Activated CD4-positive, alpha-beta memory T cell treated with anti-CD3 and anti-CD28 coated beads, Interleukin-2, amount 10 ng/mL, durations not matched to agents 7 days and 5 days (primary cell): ENCODE results near the gene PDIA4. TPM values are rescaled to one million over a fixed set of nuclear protein-coding genes. Genes with fewer than 3 reads are reported as not detected.
"Not testable (repeated sequence)": the region's sequence is repeated elsewhere in the genome, so short reads cannot be mapped to it uniquely, and the experiment has no call there.

Experiments
- CTCF ChIA-PET: fragments of 350-600 bp; sonication (Branson Sonifier 250); formaldehyde crosslinking; loops from one replicate; lab custom pipeline; 2021; ENCODE audit warnings: antibody characterized with exemption, inconsistent platforms; lab: Charles Lee
- POLR2A ChIA-PET: fragments of 350-600 bp; sonication (Branson Sonifier 250); formaldehyde crosslinking; loops from one replicate; lab custom pipeline; 2021; ENCODE audit warnings: antibody characterized with exemption; lab: Charles Lee
- DNase-seq: peaks from one replicate; pipeline ENCODE4 v3.0.0-alpha.2; 2020
- H3K27ac Mint-ChIP-seq: one replicate; pipeline ENCODE4 v1.8.0; 2021; ENCODE audit warnings: mild to moderate bottlenecking, mixed read lengths
- H3K27me3 Mint-ChIP-seq: one replicate; pipeline ENCODE4 v1.8.0; 2021; ENCODE audit warnings: mixed read lengths
- H3K36me3 Mint-ChIP-seq: one replicate; pipeline ENCODE4 v1.8.0; 2021; ENCODE audit warnings: low read depth, mixed read lengths
- H3K4me1 Mint-ChIP-seq: one replicate; pipeline ENCODE4 v1.8.0; 2021; ENCODE audit warnings: mixed read lengths
- H3K4me3 Mint-ChIP-seq: one replicate; pipeline ENCODE4 v1.8.0; 2021; ENCODE audit warnings: mild to moderate bottlenecking, mixed read lengths
- H3K9me3 Mint-ChIP-seq: one replicate; pipeline ENCODE4 v1.8.0; 2021; ENCODE audit warnings: mixed read lengths
- total RNA-seq, 2 experiments: library from RNA; stranded (reverse); gene quantifications; one replicate each; pipeline ENCODE4 v1.2.3, GENCODE V29; 2021

The PDIA4 gene
- total RNA-seq, 2 experiments from 2014 or later = 108 TPM

DNA sequence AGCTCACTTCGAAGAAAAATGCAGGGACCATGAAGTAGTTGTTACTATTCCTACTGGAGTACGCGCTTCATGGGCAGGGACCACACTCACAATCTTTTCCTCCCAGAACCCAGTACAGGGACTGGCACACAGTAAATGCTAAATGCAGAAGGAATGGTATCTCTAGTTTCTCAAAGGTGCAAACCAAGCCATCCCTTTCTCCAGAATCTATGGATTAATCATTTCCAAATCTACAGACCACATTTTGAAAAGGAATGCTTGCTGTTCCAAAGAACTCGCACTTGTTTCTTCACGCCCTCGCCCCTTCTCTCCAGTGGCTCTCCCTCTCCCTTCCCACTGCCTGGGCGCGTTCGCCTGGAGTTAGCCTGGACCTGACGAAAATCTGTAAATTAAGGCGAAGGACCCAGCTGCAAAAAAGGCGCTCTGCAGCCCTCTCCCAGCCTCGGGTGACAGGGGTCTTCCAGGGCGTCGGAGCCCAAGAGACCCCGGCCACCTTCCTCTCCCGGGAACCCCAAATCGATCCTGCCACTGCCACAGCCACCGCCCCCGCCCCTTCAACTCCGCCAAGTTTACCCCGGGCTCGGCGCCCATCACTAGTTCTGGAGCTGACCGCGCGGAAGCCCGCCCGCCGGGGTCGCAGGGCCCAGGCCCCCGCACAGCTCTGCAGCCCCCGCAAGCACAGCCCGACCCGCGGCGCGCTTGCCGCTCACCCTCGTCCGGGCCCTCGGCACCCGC, 527 bp downstream of the PDIA4 start:
- no peak for DNase-seq
- Mint-ChIP-seq H3K27me3 (peaks cover 3% of the 10 kb centered on the region), H3K4me1 (peaks cover 50% of the 10 kb centered on the region), H3K27ac (peak overlapping the region; percentile 92), H3K9me3 (no peaks in the 10 kb centered on the region), H3K4me3 (peak overlapping the region; percentile 89), H3K36me3 (peaks cover 21% of the 10 kb centered on the region)
- CTCF ChIA-PET = interaction anchor here (0.9 to 7.7 kb wide), 4 partner anchors 22 to 38 kb away, joined by 3 to 64 read pairs (median 6); no protein-coding TSS in a partner anchor
- POLR2A ChIA-PET = interaction anchor here (0.9 to 4.6 kb wide), 11 partner anchors 17 to 329 kb away, joined by 3 to 34 read pairs (median 6); partner anchors contain the start of genes CUL1, EZH2, ZNF398 and ZNF425

- ChIA-PET POLR2A (interaction anchor here (1.1 to 4.6 kb wide), 9 partner anchors 16 to 329 kb away, joined by 3 to 34 read pairs (median 6); partner anchors contain the start of genes CUL1, EZH2 and ZNF425), CTCF (interaction anchor here (0.9 to 7.7 kb wide), 3 partner anchors 22 to 39 kb away, joined by 3 to 64 read pairs (median 4); no protein-coding TSS in a partner anchor)
- Mint-ChIP-seq H3K9me3 (no peaks in the 10 kb centered on the region), H3K4me3 (peak overlapping the region; percentile 89), H3K27me3 (peaks cover 3% of the 10 kb centered on the region), H3K27ac (peak overlapping the region; percentile 92), H3K4me1 (peaks cover 54% of the 10 kb centered on the region), H3K36me3 (peaks cover 24% of the 10 kb centered on the region)
- DNase-seq = no peak
These were observed 1.2 kb downstream of the PDIA4 start for GRCh38 chr7:149027055-149027454.

DNA sequence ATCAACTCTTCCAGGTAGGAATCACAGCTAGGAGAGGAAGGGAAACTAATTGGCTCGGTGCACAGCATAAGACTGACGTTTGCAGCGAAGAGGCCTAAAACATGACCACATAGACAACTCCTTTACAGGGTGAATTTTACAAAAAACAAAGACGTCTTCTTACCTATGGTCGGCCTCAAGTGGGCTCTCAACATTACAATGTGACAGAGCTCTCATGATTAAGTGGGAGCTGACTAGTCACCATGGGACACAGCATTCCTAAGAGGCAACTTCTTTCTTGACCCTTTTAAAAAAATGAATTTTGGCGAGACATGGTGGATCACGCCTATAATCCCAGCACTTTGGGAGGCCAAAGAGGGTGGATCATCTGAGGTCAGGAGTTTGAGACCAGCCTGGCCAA, 4.6 kb downstream of the PDIA4 start:
- Mint-ChIP-seq H3K27me3 (no peaks in the 10 kb centered on the region), H3K4me1 (peaks cover 44% of the 10 kb centered on the region), H3K9me3 (no peaks in the 10 kb centered on the region), H3K36me3 (peaks cover 46% of the 10 kb centered on the region), H3K27ac (peak overlapping the region; percentile 38), H3K4me3 (no peak overlapping the region)
- CTCF ChIA-PET = interaction anchor here (0.8 to 0.9 kb wide), 3 partner anchors 17 to 42 kb away, joined by 3 to 6 read pairs (median 3); no protein-coding TSS in a partner anchor
- DNase-seq = no peak
- POLR2A ChIA-PET = no interaction called here

- Mint-ChIP-seq H3K27me3 (no peaks in the 10 kb centered on the region), H3K27ac (no peak overlapping the region), H3K9me3 (no peaks in the 10 kb centered on the region), H3K36me3 (peaks cover 49% of the 10 kb centered on the region), H3K4me3 (no peak overlapping the region), H3K4me1 (peaks cover 43% of the 10 kb centered on the region)
- DNase-seq = no peak
- ChIA-PET POLR2A (no interaction called here), CTCF (interaction anchor here (0.9 kb wide), 1 partner anchor 16 kb away, joined by 3 read pairs; no protein-coding TSS in a partner anchor)
These were observed 5.4 kb downstream of the PDIA4 start for GRCh38 chr7:149022756-149023360.

DNA sequence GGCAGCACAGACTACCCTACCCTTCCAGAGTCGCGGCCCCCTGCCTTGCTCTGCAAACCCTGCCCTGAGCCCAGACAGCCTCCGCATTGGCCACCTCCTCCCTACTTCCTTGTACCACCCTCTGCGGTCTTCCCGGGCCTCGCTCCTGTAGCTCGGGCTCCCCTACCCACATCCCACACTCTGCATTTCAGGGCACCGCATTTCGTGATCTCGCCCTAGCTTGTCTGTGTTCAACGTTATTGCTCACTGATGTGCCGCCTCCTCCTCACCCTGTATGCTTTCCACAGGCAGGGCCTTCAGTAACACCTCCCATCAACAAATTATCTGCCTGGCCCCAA, 6.6 kb downstream of the PDIA4 start:
- DNase-seq = no peak
- no peak overlapping the region for H3K4me3 Mint-ChIP-seq
- no peaks in the 10 kb centered on the region for H3K27me3 Mint-ChIP-seq
- H3K27ac Mint-ChIP-seq = no peak overlapping the region
- CTCF ChIA-PET = no interaction called here
- POLR2A ChIA-PET = no interaction called here
- peaks cover 37% of the 10 kb centered on the region for H3K4me1 Mint-ChIP-seq
- H3K36me3 Mint-ChIP-seq = peaks cover 52% of the 10 kb centered on the region
- H3K9me3 Mint-ChIP-seq = no peaks in the 10 kb centered on the region

- CTCF ChIA-PET = interaction anchor here (3.0 kb wide), 1 partner anchor 15 kb away, joined by 14 read pairs; no protein-coding TSS in a partner anchor
- Mint-ChIP-seq H3K9me3 (no peaks in the 10 kb centered on the region), H3K27ac (no peak overlapping the region), H3K36me3 (peaks cover 47% of the 10 kb centered on the region), H3K4me3 (no peak overlapping the region), H3K27me3 (no peaks in the 10 kb centered on the region), H3K4me1 (peaks cover 26% of the 10 kb centered on the region)
- DNase-seq = no peak
- POLR2A ChIA-PET = no interaction called here
These were observed 7.8 kb downstream of the PDIA4 start for GRCh38 chr7:149020483-149020882.

DNA sequence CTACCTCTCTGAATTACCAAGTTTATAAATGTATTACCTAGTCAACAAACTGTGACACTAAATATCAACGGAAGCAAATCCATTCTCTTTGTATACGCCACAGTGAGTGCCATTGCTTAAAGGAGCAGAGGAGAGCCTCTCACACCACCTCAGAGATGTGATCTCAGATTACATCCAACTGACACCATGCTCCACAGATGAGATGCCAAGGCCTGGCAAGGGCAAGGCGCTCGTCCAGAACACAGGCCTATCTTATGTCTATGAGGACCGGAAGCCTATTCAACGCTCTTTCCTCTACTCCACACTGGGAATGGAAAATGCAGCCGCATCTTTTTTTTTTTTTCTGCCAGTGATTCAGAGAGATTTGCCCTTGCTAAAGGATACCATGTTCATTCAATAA, 11.4 kb downstream of the PDIA4 start:
- CTCF ChIA-PET = interaction anchor here (0.7 kb wide), 1 partner anchor 12 kb away, joined by 3 read pairs; no protein-coding TSS in a partner anchor

DNA sequence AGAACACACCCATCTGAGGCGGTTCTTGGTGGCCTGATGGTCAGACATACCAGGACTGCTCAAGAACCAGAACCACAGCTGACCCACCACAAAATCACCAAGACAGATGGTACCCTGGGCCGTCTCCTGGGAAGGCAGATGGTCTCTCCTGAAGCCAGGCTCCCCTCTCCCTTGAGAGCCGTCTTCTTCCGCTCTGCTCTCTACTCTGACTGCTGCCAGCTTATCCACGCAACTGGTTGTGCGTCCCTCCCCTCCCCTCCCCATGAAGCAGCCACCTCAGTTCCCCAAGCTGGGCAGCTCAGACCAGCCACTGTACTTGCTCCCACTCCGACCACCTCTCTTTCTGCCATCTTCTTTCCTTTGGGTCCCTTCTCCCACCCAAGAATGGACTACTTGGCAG, 14.0 kb downstream of the PDIA4 start:
- Mint-ChIP-seq H3K4me1 (peaks cover 3% of the 10 kb centered on the region), H3K27me3 (no peaks in the 10 kb centered on the region), H3K9me3 (no peaks in the 10 kb centered on the region), H3K36me3 (peaks cover 62% of the 10 kb centered on the region), H3K27ac (no peak overlapping the region), H3K4me3 (no peak overlapping the region)
- ChIA-PET POLR2A (no interaction called here), CTCF (no interaction called here)
- no peak for DNase-seq

More for the DNA sequence above, 11.4 kb downstream of the PDIA4 start:
- no peak overlapping the region for H3K27ac Mint-ChIP-seq
- H3K9me3 Mint-ChIP-seq = no peaks in the 10 kb centered on the region
- H3K36me3 Mint-ChIP-seq = peaks cover 59% of the 10 kb centered on the region
- H3K27me3 Mint-ChIP-seq = no peaks in the 10 kb centered on the region
- POLR2A ChIA-PET = no interaction called here
- no peak overlapping the region for H3K4me3 Mint-ChIP-seq
- no peak for DNase-seq
- peaks cover 6% of the 10 kb centered on the region for H3K4me1 Mint-ChIP-seq

DNA sequence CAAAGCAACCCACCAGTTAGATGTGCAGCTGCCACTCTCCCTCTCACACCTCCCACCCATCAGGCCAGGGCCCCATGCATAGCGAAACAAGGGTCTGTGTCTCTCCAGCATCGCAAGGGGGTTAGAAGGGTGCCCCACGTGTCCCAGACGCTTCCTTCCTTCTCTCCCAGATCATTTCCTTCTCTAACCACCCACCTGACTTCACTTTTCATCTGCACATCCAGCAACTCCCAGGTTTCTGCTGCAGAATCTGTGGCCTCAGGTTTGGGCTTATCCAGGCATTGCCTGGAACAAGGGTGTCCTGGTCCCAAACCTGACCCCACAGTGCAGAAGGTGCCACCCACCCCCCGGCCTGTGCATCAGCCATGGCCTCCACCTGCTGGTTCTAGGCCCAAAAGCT, 14.4 kb downstream of the PDIA4 start:
- Mint-ChIP-seq H3K4me3 (no peak overlapping the region), H3K27me3 (no peaks in the 10 kb centered on the region), H3K27ac (peak overlapping the region; percentile 40), H3K4me1 (peaks cover 3% of the 10 kb centered on the region), H3K36me3 (peaks cover 61% of the 10 kb centered on the region), H3K9me3 (no peaks in the 10 kb centered on the region)
- ChIA-PET CTCF (interaction anchor here (1.4 kb wide), 1 partner anchor 52 kb away, joined by 5 read pairs; no protein-coding TSS in a partner anchor), POLR2A (no interaction called here)
- DNase-seq = no peak

- not testable (repeated sequence) for DNase-seq, H3K27me3 Mint-ChIP-seq, H3K9me3 Mint-ChIP-seq, H3K27ac Mint-ChIP-seq, H3K4me1 Mint-ChIP-seq, H3K4me3 Mint-ChIP-seq
- H3K36me3 Mint-ChIP-seq = peaks cover 60% of the 10 kb centered on the region
- CTCF ChIA-PET = interaction anchor here (1.4 kb wide), 1 partner anchor 53 kb away, joined by 5 read pairs; no protein-coding TSS in a partner anchor
- POLR2A ChIA-PET = interaction anchor here (0.6 to 1.2 kb wide), 3 partner anchors 10 to 115 kb away, joined by 4 to 5 read pairs (median 4); no protein-coding TSS in a partner anchor
These were observed 15.6 kb downstream of the PDIA4 start for GRCh38 chr7:149012730-149013129.

GRCh38 chr7:149011491-149011890, 16.8 kb downstream of the PDIA4 start:
- H3K27me3 Mint-ChIP-seq = no peaks in the 10 kb centered on the region
- no peak overlapping the region for H3K4me3 Mint-ChIP-seq
- ChIA-PET CTCF (interaction anchor here (1.6 kb wide), 1 partner anchor 54 kb away, joined by 10 read pairs; no protein-coding TSS in a partner anchor), POLR2A (interaction anchor here (1.2 to 1.8 kb wide), 2 partner anchors 15 to 16 kb away, joined by 4 to 8 read pairs; partner anchors contain the start of gene PDIA4)
- H3K9me3 Mint-ChIP-seq = no peaks in the 10 kb centered on the region
- no peak for DNase-seq
- H3K4me1 Mint-ChIP-seq = peaks cover 4% of the 10 kb centered on the region
- no peak overlapping the region for H3K27ac Mint-ChIP-seq
- peaks cover 67% of the 10 kb centered on the region for H3K36me3 Mint-ChIP-seq

- Mint-ChIP-seq H3K4me1 (peaks cover 10% of the 10 kb centered on the region), H3K27me3 (no peaks in the 10 kb centered on the region), H3K36me3 (peaks cover 74% of the 10 kb centered on the region), H3K9me3 (no peaks in the 10 kb centered on the region), H3K27ac (no peak overlapping the region), H3K4me3 (no peak overlapping the region)
- ChIA-PET CTCF (interaction anchor here (1.3 to 1.8 kb wide), 2 partner anchors 55 to 137 kb away, joined by 3 to 12 read pairs; partner anchors contain the start of gene ZNF398), POLR2A (interaction anchor here (1.8 kb wide), 1 partner anchor 17 kb away, joined by 8 read pairs; the partner anchor contains the start of gene PDIA4)
- DNase-seq = no peak
These were observed 17.9 kb downstream of the PDIA4 start for GRCh38 chr7:149010451-149010850.
